K562 (cell line): ENCODE results near the gene HRCT1. TPM values are rescaled to one million over a fixed set of nuclear protein-coding genes. Genes with fewer than 3 reads are reported as not detected.

Experiments
- ATAC-seq: fragments of 200-7000 bp; cut with Tn5 transposase; 3 replicates; pipeline ENCODE4 v1.9.1; 2020; ENCODE audit warnings: moderate library complexity
- BruUV-seq: library from RNA; stranded (reverse); fragments of 400-500 nt; replicated peaks from 2 replicates; lab custom pipeline; 2021; lab: Mats Ljungman, UMichigan
- CTCF ChIA-PET: fragments of 300-600 bp; formaldehyde crosslinking; extraction: SDS; loops from one replicate; lab custom pipeline; 2021; ENCODE audit warnings: low intra/inter-chr PET ratio; lab: Yijun Ruan, JAX
- POLR2A ChIA-PET: fragments of 300-600, 350-650 bp; sonication (Branson Sonifier 250); formaldehyde crosslinking; extraction: SDS; loops from one replicate; lab custom pipeline; 2021; ENCODE audit warnings: antibody characterized with exemption, inconsistent platforms; lab: Yijun Ruan, JAX
- DNase-seq, 4 experiments: peaks; one replicate each; pipeline versions ENCODE4 v3.0.0 to v3.0.0-alpha.2; 2011 to 2018; ENCODE audit warnings: low spot score in 3 of 4, mixed read lengths in 3 of 4; ENCODE audit errors: extremely low read depth in 1 of 4
- FAIRE-seq: peaks from 2 replicates; lab custom pipeline; 2011; peaks lifted over from hg19 to GRCh38; lab: Jason Lieb, UNC
- H2AFZ ChIP-seq: 2 replicates; pipeline ENCODE4 v1.6.0; 2011; ENCODE audit warnings: low read depth, low read length, control low read depth, inconsistent platforms
- H3K27ac ChIP-seq: fragments of 200-600 bp; 3 replicates; pipeline ENCODE4 v1.8.0; 2011; ENCODE audit warnings: low read depth, mild to moderate bottlenecking, control low read depth, inconsistent platforms, low read length, moderate library complexity, mixed read lengths; ENCODE audit errors: extremely low read depth
- H3K27me3 ChIP-seq, 2 experiments: fragments of 300-600 bp in 1 of 2; 2 replicates in 1 of 2; 3 replicates in 1 of 2; pipeline versions ENCODE4 v1.6.0 to v1.8.0; 2011; ENCODE audit warnings: inconsistent platforms in 2 of 2, low read length in 2 of 2, mild to moderate bottlenecking in 1 of 2, mixed read lengths in 1 of 2, moderate library complexity in 1 of 2; ENCODE audit not compliant: control insufficient read depth in 2 of 2, insufficient read depth in 2 of 2
- H3K36me3 ChIP-seq: fragments of 300-600 bp; 3 replicates; pipeline ENCODE4 v1.8.0; 2011; ENCODE audit warnings: mild to moderate bottlenecking, low read length, inconsistent platforms; ENCODE audit not compliant: control insufficient read depth, insufficient read depth
- H3K4me1 ChIP-seq, 2 experiments: fragments of 200-600 bp in 1 of 2; replicated peaks in 1 of 2; 2 replicates in 1 of 2; 3 replicates in 1 of 2; pipeline versions ENCODE4 v1.5.1 to v1.8.0; 2011; ENCODE audit warnings: inconsistent platforms in 2 of 2, low read length in 2 of 2, mild to moderate bottlenecking in 1 of 2, mixed read lengths in 1 of 2, moderate library complexity in 1 of 2; ENCODE audit not compliant: control insufficient read depth in 2 of 2, insufficient read depth in 2 of 2
- H3K4me2 ChIP-seq: 2 replicates; pipeline ENCODE4 v1.6.1; 2011; ENCODE audit warnings: low read length, control low read depth, inconsistent platforms, mixed read lengths; ENCODE audit not compliant: insufficient read depth
- H3K4me3 ChIP-seq: fragments of 200-600 bp; sonication (generic), shearing (Covaris generic); 2 replicates; pipeline ENCODE4 v1.5.1; 2016; ENCODE audit warnings: control low read depth, inconsistent platforms
- H3K79me2 ChIP-seq: fragments of 200-600 bp; 3 replicates; pipeline ENCODE4 v1.8.0; 2011; ENCODE audit warnings: low read length, inconsistent platforms; ENCODE audit not compliant: control insufficient read depth, insufficient read depth
- H3K9ac ChIP-seq, 2 experiments: 2 replicates each; pipeline versions ENCODE4 v1.6.0 to v1.6.1; 2011; ENCODE audit warnings: low read depth in 2 of 2, low read length in 2 of 2, control low read depth in 1 of 2, inconsistent platforms in 1 of 2, mild to moderate bottlenecking in 1 of 2, mixed read lengths in 1 of 2; ENCODE audit not compliant: insufficient read depth in 1 of 2
- H3K9me1 ChIP-seq: one replicate; pipeline ENCODE4 v1.6.0; 2011; ENCODE audit warnings: inconsistent platforms, mild to moderate bottlenecking, low read length, moderate library complexity; ENCODE audit not compliant: control insufficient read depth, insufficient read depth
- H3K9me3 ChIP-seq: replicated peaks from 2 replicates; pipeline ENCODE4 v1.5.1; 2011; ENCODE audit warnings: low read depth, low read length, inconsistent platforms; ENCODE audit not compliant: control insufficient read depth, insufficient read depth
- H4K20me1 ChIP-seq: replicated peaks from 2 replicates; pipeline ENCODE4 v1.6.1; 2011; ENCODE audit warnings: low read length, inconsistent platforms, mixed read lengths; ENCODE audit not compliant: control insufficient read depth, insufficient read depth
- CEBPB ChIP-seq: fragments of 450-650 bp; IDR thresholded peaks from 2 replicates; pipeline ENCODE4 v1.6.1; 2016; ENCODE audit warnings: missing genetic modification characterization, missing compliant biosample characterization
- DNMT1 ChIP-seq: fragments of 450-650 bp; IDR thresholded peaks from 2 replicates; pipeline ENCODE4 v1.6.1; 2016; ENCODE audit warnings: antibody characterized with exemption, mild to moderate bottlenecking
- ETS1 ChIP-seq: conservative IDR thresholded peaks from 2 replicates; pipeline ENCODE4 v1.6.1; 2011; ENCODE audit warnings: low read depth, mild to moderate bottlenecking, low read length; ENCODE audit not compliant: control insufficient read depth
- GTF2A2 ChIP-seq: IDR thresholded peaks from 2 replicates; pipeline ENCODE4 v1.6.1; 2016; ENCODE audit warnings: mild to moderate bottlenecking, missing genetic modification characterization, missing compliant biosample characterization
- HNRNPK ChIP-seq: fragments of 200-400 bp; formaldehyde crosslinking; IDR thresholded peaks from one replicate; pipeline ENCODE4 v1.6.1; 2018; ENCODE audit warnings: mild to moderate bottlenecking, low read depth, low read length; ENCODE audit not compliant: poor library complexity, severe bottlenecking
- MAFK ChIP-seq: IDR thresholded peaks from 2 replicates; pipeline ENCODE4 v1.6.1; 2011; ENCODE audit warnings: low read length, improper control_type of control experiment
- MTA2 ChIP-seq: fragments of 450-650 bp; IDR thresholded peaks from 2 replicates; pipeline ENCODE4 v1.6.1; 2016; ENCODE audit warnings: low read depth
- RAD21 ChIP-seq, 2 experiments: fragments of 250-450 bp in 1 of 2; fragments of 450-650 bp in 1 of 2; sonication (Bioruptor Pico) in 1 of 2; formaldehyde crosslinking in 1 of 2; IDR thresholded peaks in 1 of 2; conservative IDR thresholded peaks in 1 of 2; 2 replicates each; pipeline versions ENCODE4 v1.4.0 to v1.8.0; 2020 to 2022; ENCODE audit warnings: mild to moderate bottlenecking in 2 of 2, moderate library complexity in 1 of 2
- RB1 ChIP-seq: fragments of 450-650 bp; IDR thresholded peaks from 2 replicates; pipeline ENCODE4 v1.6.1; 2017; ENCODE audit warnings: low read depth, mild to moderate bottlenecking
- YY1 ChIP-seq, 3 experiments: IDR thresholded peaks; 2 replicates each; pipeline ENCODE4 v1.6.1; 2011; ENCODE audit warnings: low read length in 2 of 3, mild to moderate bottlenecking in 2 of 3, moderate library complexity in 2 of 3, borderline replicate concordance in 1 of 3, control low read depth in 1 of 3, low read depth in 1 of 3; ENCODE audit not compliant: insufficient read depth in 3 of 3, insufficient replicate concordance in 2 of 3, control insufficient read depth in 1 of 3, insufficient read length in 1 of 3; ENCODE audit errors: extremely low read depth in 1 of 3
- ZNF197 ChIP-seq: fragments of 200-800 bp; sonication (Bioruptor generic); IDR thresholded peaks from 2 replicates; pipeline ENCODE4 v1.6.1; 2016; ENCODE audit warnings: low read depth, missing genetic modification characterization, missing compliant biosample characterization
- ZNF316 ChIP-seq: fragments of 450-650 bp; IDR thresholded peaks from 2 replicates; pipeline ENCODE4 v1.6.1; 2016
- ZNF324 ChIP-seq: fragments of 250-450 bp; sonication (Bioruptor Pico); IDR thresholded peaks from 2 replicates; pipeline ENCODE4 v1.4.0; 2020; ENCODE audit warnings: mild to moderate bottlenecking
- WGBS: fragments of 100-300 bp; shearing (Covaris generic); methylation state at CpG from one replicate; pipeline ENCODE4 v1.1.6; 2016; ENCODE audit warnings: low coverage, mixed read lengths; ENCODE audit not compliant: insufficient coverage; ENCODE audit errors: missing lambda C conversion rate; 5-methylcytosine and 5-hydroxymethylcytosine counted together
- in situ Hi-C: fragments of 300-500 bp; cut with MboI; formaldehyde crosslinking; loops from 4 replicates; pipeline ENCODE4 v1.15.0; 2018; ENCODE audit warnings: inconsistent platforms, mixed read lengths
- intact Hi-C: fragments of 100-400 bp; cut with micrococcal nuclease; formaldehyde crosslinking; loops from 2 replicates; pipeline ENCODE4 v1.14.2; 2022
- polyA plus RNA-seq, 8 experiments: library from polyadenylated mRNA; depleted of rRNA in 4 of 8; stranded (reverse) in 5 of 8; unstranded in 3 of 8; fragments of >200 nt; fragmentation: Nextera tagmentation in 2 of 8; fragmentation: Illumina TruSeq in 1 of 8; extraction: Ambion mirVana in 2 of 8; extraction: Trizol in 1 of 8; gene quantifications; 2 replicates each; pipeline versions ENCODE4 v1.2.1 to v1.2.3, GENCODE V29; 2011 to 2014; ENCODE audit warnings: inconsistent platforms in 1 of 8, missing spikeins in 1 of 8
- total RNA-seq, 7 experiments: library from RNA; depleted of rRNA in 6 of 7; stranded (reverse); fragments of >200 nt in 6 of 7; fragmentation: Illumina TruSeq in 2 of 7; extraction: Trizol in 2 of 7; gene quantifications; 2 replicates each; pipeline versions ENCODE4 v1.2.1 to v1.2.3, GENCODE V29; 2011 to 2021; ENCODE audit warnings: low replicate concordance in 1 of 7

The HRCT1 gene
- total and polyA plus RNA-seq, 9 of the 15 experiments (the other 6 are each of a cell fraction or from before 2014, with no cell fraction given) = 0.40 TPM; not detected in 8

- TF ChIP-seq ZNF197 (peak; percentile 83; the same call in 1 of the 2 replicates), MTA2 (peak; percentile 64; the same call in 1 of the 2 replicates)
Measured at GRCh38 chr9:35923927-35924763, 18.1 kb downstream of the HRCT1 start (continued).

DNA sequence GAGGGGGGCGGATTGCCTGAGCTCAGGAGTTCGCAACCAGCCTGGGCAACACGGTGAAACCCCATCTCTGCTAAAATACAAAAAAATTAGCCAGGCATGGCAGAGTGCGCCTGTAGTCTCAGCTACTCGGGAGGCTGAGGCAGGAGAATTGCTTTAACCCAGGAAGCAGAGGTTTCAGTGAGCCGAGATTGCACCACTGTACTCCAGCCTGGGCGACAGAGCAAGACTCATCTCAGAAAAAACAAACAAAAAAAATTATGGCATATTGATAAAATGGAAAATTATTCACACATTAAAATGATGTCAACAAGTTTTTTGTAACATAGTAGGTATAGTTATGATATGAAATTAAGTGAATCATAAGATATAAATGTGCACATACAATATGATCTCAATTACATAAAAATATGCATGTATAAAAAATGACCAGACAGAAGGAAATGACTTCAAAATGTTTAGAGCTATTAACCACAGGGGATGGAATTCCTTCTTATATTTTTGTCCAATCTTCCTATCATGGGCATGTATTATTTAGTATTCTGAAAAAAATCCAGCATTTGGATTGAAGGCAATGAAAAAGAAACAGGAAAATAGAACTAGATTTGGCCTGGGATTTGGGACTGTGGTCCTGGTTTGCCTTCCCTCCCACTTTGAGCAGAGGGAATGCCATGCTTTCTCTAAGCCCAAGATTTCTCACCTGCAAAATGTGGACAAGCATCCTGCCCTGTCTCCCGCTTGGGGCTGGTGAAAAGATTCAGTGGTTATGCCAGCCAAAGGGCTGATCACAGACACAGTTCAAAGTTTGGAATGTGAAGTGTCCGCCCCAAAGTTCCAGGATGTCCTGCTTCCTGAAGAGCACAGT is 22.8 kb downstream of the HRCT1 start:
- H2AFZ ChIP-seq = no peak overlapping the region
- FAIRE-seq = no peak

More for the DNA sequence above, 22.8 kb downstream of the HRCT1 start:
- DNase-seq = no peak
- H3K27me3 ChIP-seq = no peaks in the 10 kb centered on the region
- TF ChIP-seq RAD21 (CRISPR knock-in tag; conservative IDR thresholded peaks at IDR 0.05 in 1 of 2, IDR thresholded peaks at IDR 0.05 in 1 of 2) = no peak
- no peak for TF ChIP-seq DNMT1
- no peak for TF ChIP-seq ETS1
- no peak for TF ChIP-seq ZNF324
- TF ChIP-seq HNRNPK = no peak
- TF ChIP-seq RB1 = no peak
- no peak for TF ChIP-seq GTF2A2 (tag)
- TF ChIP-seq YY1 (IDR thresholded peaks at IDR 0.05; ENCODE audit: borderline replicate concordance in 1 of 3, control insufficient read depth in 1 of 3, extremely low read depth in 1 of 3, insufficient read depth in 3 of 3, insufficient read length in 1 of 3, insufficient replicate concordance in 2 of 3, low read depth in 1 of 3, low read length in 2 of 3) = no peak
- no peak for TF ChIP-seq ZNF316
- TF ChIP-seq CEBPB (tag) = no peak
- no peak for TF ChIP-seq MAFK
- TF ChIP-seq, all 486 proteins: peak for 0
- Histone ChIP-seq H3K9me1 (no peaks in the 10 kb centered on the region), H3K4me1 (peaks cover 8 to 9% of the 10 kb centered on the region in 2 experiments; a peak in 4 of 5 replicates), H3K9ac (no peak overlapping the region), H3K36me3 (no peaks in the 10 kb centered on the region), H4K20me1 (no peaks in the 10 kb centered on the region), H3K4me3 (no peak overlapping the region), H3K79me2 (no peaks in the 10 kb centered on the region), H3K4me2 (no peak overlapping the region), H3K9me3 (no peaks in the 10 kb centered on the region), H3K27ac (no peak overlapping the region)
- POLR2A ChIA-PET = interaction anchor here (0.6 to 1.3 kb wide), 2 partner anchors 8 to 11 kb away, joined by 3 to 4 read pairs; no protein-coding TSS in a partner anchor
- ATAC-seq = no peak
- WGBS = 74% methylated on average over 6 of the region's 9 CpGs
- CTCF ChIA-PET = no interaction called here
- intact Hi-C loops = no loop called here
- BruUV-seq = no TSS peak
- in situ Hi-C loops = no loop called here
